ENCODE results near the gene ECE2.

The ECE2 gene

GRCh38 chr3:184275381-184275701 lies 481 bp upstream of the ECE2 start:
- Histone ChIP-seq H3K27ac (ENCODE audit: low read depth, low read length) (no peak overlapping the region), H3F3A (ENCODE audit: control insufficient read depth, insufficient read depth) (no peaks in the 10 kb centered on the region), H3K9me3 (ENCODE audit: control insufficient read depth, insufficient read depth, low read length) (no peaks in the 10 kb centered on the region), H3K4me2 (ENCODE audit: low read length) (no peak overlapping the region), H3K4me3 (ENCODE audit: low read length) (no peak overlapping the region), H3K4me1 (ENCODE audit: control insufficient read depth, low read length) (no peaks in the 10 kb centered on the region), H3K36me3 (ENCODE audit: control insufficient read depth, low read length) (no peaks in the 10 kb centered on the region), H3K27me3 (ENCODE audit: control insufficient read depth, low read length) (peaks cover 14% of the 10 kb centered on the region), H4K20me1 (ENCODE audit: control insufficient read depth, insufficient read depth, low read depth, low read length) (no peaks in the 10 kb centered on the region), H3K9me2 (replicated peaks; ENCODE audit: control insufficient read depth, low read length) (no peaks in the 10 kb centered on the region), H3K79me2 (ENCODE audit: control insufficient read depth, low read length) (no peaks in the 10 kb centered on the region)
- TF ChIP-seq EZH2phosphoT487 (IDR thresholded peaks at IDR 0.05; ENCODE audit: borderline replicate concordance, low read length): no peak
- TF ChIP-seq, protein P1, sequence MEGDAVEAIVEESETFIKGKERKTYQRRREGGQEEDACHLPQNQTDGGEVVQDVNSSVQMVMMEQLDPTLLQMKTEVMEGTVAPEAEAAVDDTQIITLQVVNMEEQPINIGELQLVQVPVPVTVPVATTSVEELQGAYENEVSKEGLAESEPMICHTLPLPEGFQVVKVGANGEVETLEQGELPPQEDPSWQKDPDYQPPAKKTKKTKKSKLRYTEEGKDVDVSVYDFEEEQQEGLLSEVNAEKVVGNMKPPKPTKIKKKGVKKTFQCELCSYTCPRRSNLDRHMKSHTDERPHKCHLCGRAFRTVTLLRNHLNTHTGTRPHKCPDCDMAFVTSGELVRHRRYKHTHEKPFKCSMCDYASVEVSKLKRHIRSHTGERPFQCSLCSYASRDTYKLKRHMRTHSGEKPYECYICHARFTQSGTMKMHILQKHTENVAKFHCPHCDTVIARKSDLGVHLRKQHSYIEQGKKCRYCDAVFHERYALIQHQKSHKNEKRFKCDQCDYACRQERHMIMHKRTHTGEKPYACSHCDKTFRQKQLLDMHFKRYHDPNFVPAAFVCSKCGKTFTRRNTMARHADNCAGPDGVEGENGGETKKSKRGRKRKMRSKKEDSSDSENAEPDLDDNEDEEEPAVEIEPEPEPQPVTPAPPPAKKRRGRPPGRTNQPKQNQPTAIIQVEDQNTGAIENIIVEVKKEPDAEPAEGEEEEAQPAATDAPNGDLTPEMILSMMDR (IDR thresholded peaks at IDR 0.05; ENCODE audit: low read depth, low read length, poor library complexity, severe bottlenecking): no peak

DNA sequence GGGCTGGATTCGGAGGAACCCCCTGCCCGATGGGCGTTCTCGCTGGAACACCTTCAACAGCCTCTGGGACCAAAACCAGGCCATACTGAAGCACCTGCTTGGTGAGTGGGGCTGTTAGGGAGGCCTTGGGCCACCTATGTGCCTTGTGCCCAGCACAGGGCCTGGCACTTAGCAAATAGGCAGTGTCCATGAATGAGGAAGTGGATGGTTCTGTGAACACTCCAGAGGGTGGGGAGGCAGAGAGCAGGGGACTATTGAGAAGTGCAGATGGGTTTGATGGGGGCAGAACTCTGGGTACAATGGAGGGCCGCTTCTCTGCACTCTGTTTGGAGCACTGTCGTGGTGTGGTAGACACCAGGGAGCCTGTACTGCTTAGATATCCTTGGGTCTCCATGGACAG lies 1.5 kb downstream of the ECE2 start:
- H3K4me3 ChIP-seq (ENCODE audit: low read length): no peak overlapping the region

GRCh38 chr3:184282941-184283340 lies 7.1 kb downstream of the ECE2 start:
- H3K27me3 ChIP-seq (ENCODE audit: control insufficient read depth, low read length): peaks cover 8% of the 10 kb centered on the region
- no peaks in the 10 kb centered on the region for H3K9me2 ChIP-seq (replicated peaks; ENCODE audit: control insufficient read depth, low read length)
- TF ChIP-seq, protein P1 (IDR thresholded peaks at IDR 0.05; ENCODE audit: low read depth, low read length, poor library complexity, severe bottlenecking): no peak
- TF ChIP-seq EZH2phosphoT487 (IDR thresholded peaks at IDR 0.05; ENCODE audit: borderline replicate concordance, low read length): no peak
- no peaks in the 10 kb centered on the region for H3F3A ChIP-seq (ENCODE audit: control insufficient read depth, insufficient read depth)
- no peaks in the 10 kb centered on the region for H3K36me3 ChIP-seq (ENCODE audit: control insufficient read depth, low read length)
- H4K20me1 ChIP-seq (ENCODE audit: control insufficient read depth, insufficient read depth, low read depth, low read length): no peaks in the 10 kb centered on the region
- no peak overlapping the region for H3K4me3 ChIP-seq (ENCODE audit: low read length)
- H3K4me1 ChIP-seq (ENCODE audit: control insufficient read depth, low read length): no peaks in the 10 kb centered on the region
- H3K79me2 ChIP-seq (ENCODE audit: control insufficient read depth, low read length): no peaks in the 10 kb centered on the region
- H3K27ac ChIP-seq (ENCODE audit: low read depth, low read length): no peak overlapping the region
- no peak overlapping the region for H3K4me2 ChIP-seq (ENCODE audit: low read length)
- H3K9me3 ChIP-seq (ENCODE audit: control insufficient read depth, insufficient read depth, low read length): no peaks in the 10 kb centered on the region

More for the DNA sequence above, 1.5 kb downstream of the ECE2 start:
- no peaks in the 10 kb centered on the region for H4K20me1 ChIP-seq (ENCODE audit: control insufficient read depth, insufficient read depth, low read depth, low read length)
- H3K4me2 ChIP-seq (ENCODE audit: low read length): no peak overlapping the region
- no peaks in the 10 kb centered on the region for H3K36me3 ChIP-seq (ENCODE audit: control insufficient read depth, low read length)
- TF ChIP-seq EZH2phosphoT487 (IDR thresholded peaks at IDR 0.05; ENCODE audit: borderline replicate concordance, low read length): no peak
- TF ChIP-seq, protein P1 (IDR thresholded peaks at IDR 0.05; ENCODE audit: low read depth, low read length, poor library complexity, severe bottlenecking): no peak
- H3K27ac ChIP-seq (ENCODE audit: low read depth, low read length): no peak overlapping the region
- H3K9me2 ChIP-seq (replicated peaks; ENCODE audit: control insufficient read depth, low read length): no peaks in the 10 kb centered on the region
- no peaks in the 10 kb centered on the region for H3F3A ChIP-seq (ENCODE audit: control insufficient read depth, insufficient read depth)
- no peaks in the 10 kb centered on the region for H3K4me1 ChIP-seq (ENCODE audit: control insufficient read depth, low read length)
- H3K27me3 ChIP-seq (ENCODE audit: control insufficient read depth, low read length): peaks cover 14% of the 10 kb centered on the region
- H3K79me2 ChIP-seq (ENCODE audit: control insufficient read depth, low read length): no peaks in the 10 kb centered on the region
- no peaks in the 10 kb centered on the region for H3K9me3 ChIP-seq (ENCODE audit: control insufficient read depth, insufficient read depth, low read length)

GRCh38 chr3:184283681-184284080 lies 7.9 kb downstream of the ECE2 start:
- H3K9me2 ChIP-seq (replicated peaks; ENCODE audit: control insufficient read depth, low read length): no peaks in the 10 kb centered on the region
- no peak for TF ChIP-seq EZH2phosphoT487 (IDR thresholded peaks at IDR 0.05; ENCODE audit: borderline replicate concordance, low read length)
- TF ChIP-seq, protein P1 (IDR thresholded peaks at IDR 0.05; ENCODE audit: low read depth, low read length, poor library complexity, severe bottlenecking): no peak
- H4K20me1 ChIP-seq (ENCODE audit: control insufficient read depth, insufficient read depth, low read depth, low read length): no peaks in the 10 kb centered on the region
- peaks cover 8% of the 10 kb centered on the region for H3K27me3 ChIP-seq (ENCODE audit: control insufficient read depth, low read length)
- no peak overlapping the region for H3K4me2 ChIP-seq (ENCODE audit: low read length)
- no peak overlapping the region for H3K4me3 ChIP-seq (ENCODE audit: low read length)
- no peaks in the 10 kb centered on the region for H3K36me3 ChIP-seq (ENCODE audit: control insufficient read depth, low read length)
- H3F3A ChIP-seq (ENCODE audit: control insufficient read depth, insufficient read depth): no peaks in the 10 kb centered on the region
- H3K4me1 ChIP-seq (ENCODE audit: control insufficient read depth, low read length): no peaks in the 10 kb centered on the region
- no peak overlapping the region for H3K27ac ChIP-seq (ENCODE audit: low read depth, low read length)
- no peaks in the 10 kb centered on the region for H3K9me3 ChIP-seq (ENCODE audit: control insufficient read depth, insufficient read depth, low read length)
- no peaks in the 10 kb centered on the region for H3K79me2 ChIP-seq (ENCODE audit: control insufficient read depth, low read length)

Measured in DOHH2 (cell line).